HEK293 (cell line): ENCODE data around the gene CNOT11.

ENCODE experiments used
- CTCF ChIA-PET: fragments of 350-600 bp; formaldehyde crosslinking; extraction: SDS; loops from one replicate; lab custom pipeline; 2021; ENCODE audit warnings: antibody characterized with exemption; lab: Yijun Ruan, JAX
- POLR2A ChIA-PET: fragments of 300-600 bp; formaldehyde crosslinking; extraction: SDS; loops from one replicate; lab custom pipeline; 2020; ENCODE audit warnings: antibody characterized with exemption, inconsistent platforms; lab: Yijun Ruan, JAX
- H3K27ac ChIP-seq: fragments of 200-500 bp; sonication (Bioruptor generic); 2 replicates; pipeline ENCODE4 v1.5.1; 2014; ENCODE audit warnings: low read depth, low read length, control low read depth, inconsistent platforms; ENCODE audit errors: extremely low read depth
- H3K36me3 ChIP-seq, 2 experiments: fragments of 200-500 bp in 1 of 2; sonication (Bioruptor generic) in 1 of 2; 1 replicate in 1 of 2; 2 replicates in 1 of 2; pipeline ENCODE4 v1.5.1; 2014 to 2017; ENCODE audit warnings: inconsistent platforms in 2 of 2, low read length in 2 of 2; ENCODE audit not compliant: control insufficient read depth in 2 of 2, insufficient read depth in 1 of 2
- H3K4me1 ChIP-seq: fragments of 200-500 bp; sonication (Bioruptor generic); 2 replicates; pipeline ENCODE4 v1.5.1; 2014; ENCODE audit warnings: mild to moderate bottlenecking, low read length, inconsistent platforms; ENCODE audit not compliant: control insufficient read depth, insufficient read depth
- H3K4me3 ChIP-seq: 2 replicates; pipeline ENCODE4 v1.5.1; 2011; ENCODE audit warnings: low read depth, mild to moderate bottlenecking, control low read depth, low read length, moderate library complexity
- H3K9me3 ChIP-seq: fragments of 200-500 bp; sonication (Bioruptor generic); 2 replicates; pipeline ENCODE4 v1.5.1; 2014; ENCODE audit warnings: low read depth, low read length, inconsistent platforms; ENCODE audit not compliant: control insufficient read depth, insufficient read depth
- EGR2 ChIP-seq: fragments of 450-650 bp; formaldehyde crosslinking; IDR thresholded peaks from 2 replicates; pipeline ENCODE4 v1.5.1; 2016; ENCODE audit warnings: low read depth, missing biosample characterization, missing genetic modification characterization
- GLIS1 ChIP-seq: fragments of 450-650 bp; formaldehyde crosslinking; IDR thresholded peaks from 2 replicates; pipeline ENCODE4 v1.5.1; 2016; ENCODE audit warnings: missing biosample characterization, missing genetic modification characterization
- HOXA7 ChIP-seq: sonication (generic); formaldehyde crosslinking; IDR thresholded peaks from 2 replicates; pipeline ENCODE4 v1.8.1; 2022; ENCODE audit warnings: missing genetic modification reagents, borderline replicate concordance
- KLF7 ChIP-seq: fragments of 450-650 bp; formaldehyde crosslinking; IDR thresholded peaks from 2 replicates; pipeline ENCODE4 v1.5.1; 2016; ENCODE audit warnings: missing biosample characterization, missing genetic modification characterization, borderline replicate concordance
- SP2 ChIP-seq: fragments of 450-650 bp; formaldehyde crosslinking; IDR thresholded peaks from 2 replicates; pipeline ENCODE4 v1.5.1; 2016; ENCODE audit warnings: missing biosample characterization, missing genetic modification characterization
- SP3 ChIP-seq: fragments of 450-650 bp; formaldehyde crosslinking; IDR thresholded peaks from 2 replicates; pipeline ENCODE4 v1.5.1; 2016; ENCODE audit warnings: missing biosample characterization, missing genetic modification characterization
- ZEB2 ChIP-seq: fragments of 450-650 bp; formaldehyde crosslinking; IDR thresholded peaks from 2 replicates; pipeline ENCODE4 v1.5.1; 2016; ENCODE audit warnings: missing biosample characterization, missing genetic modification characterization
- ZNF266 ChIP-seq: fragments of 450-650 bp; formaldehyde crosslinking; IDR thresholded peaks from 2 replicates; pipeline ENCODE4 v1.5.1; 2016; ENCODE audit warnings: missing biosample characterization, missing genetic modification characterization, low read depth
- ZNF335 ChIP-seq: fragments of 450-650 bp; formaldehyde crosslinking; conservative IDR thresholded peaks from 2 replicates; pipeline ENCODE4 v1.5.1; 2016; ENCODE audit warnings: missing biosample characterization, missing genetic modification characterization
- ZNF354C ChIP-seq: fragments of 450-650 bp; formaldehyde crosslinking; IDR thresholded peaks from 2 replicates; pipeline ENCODE4 v1.5.1; 2016; ENCODE audit warnings: missing biosample characterization, missing genetic modification characterization, low read depth, borderline replicate concordance
- ZNF394 ChIP-seq: fragments of 450-650 bp; formaldehyde crosslinking; IDR thresholded peaks from 2 replicates; pipeline ENCODE4 v1.5.1; 2016; ENCODE audit warnings: missing biosample characterization, missing genetic modification characterization, mild to moderate bottlenecking, moderate library complexity, borderline replicate concordance
- ZNF488 ChIP-seq: fragments of 450-650 bp; formaldehyde crosslinking; IDR thresholded peaks from 2 replicates; pipeline ENCODE4 v1.5.1; 2016; ENCODE audit warnings: missing biosample characterization, missing genetic modification characterization
- ZNF600 ChIP-seq: fragments of 450-650 bp; formaldehyde crosslinking; IDR thresholded peaks from 2 replicates; pipeline ENCODE4 v1.5.1; 2016; ENCODE audit warnings: missing biosample characterization, missing genetic modification characterization
- ZNF768 ChIP-seq: fragments of 450-650 bp; formaldehyde crosslinking; IDR thresholded peaks from 2 replicates; pipeline ENCODE4 v1.5.1; 2018; ENCODE audit warnings: missing biosample characterization, mild to moderate bottlenecking, missing genetic modification characterization
- ZNF776 ChIP-seq: fragments of 450-650 bp; formaldehyde crosslinking; IDR thresholded peaks from 2 replicates; pipeline ENCODE4 v1.5.0; 2017; ENCODE audit warnings: missing biosample characterization, missing genetic modification characterization, borderline replicate concordance
- ZSCAN30 ChIP-seq: fragments of 450-650 bp; IDR thresholded peaks from 2 replicates; pipeline ENCODE4 v1.5.1; 2018; ENCODE audit warnings: missing biosample characterization, mild to moderate bottlenecking, missing genetic modification characterization, moderate library complexity
- TF ChIP-seq, protein P1 (sequence below): fragments of 450-650 bp; formaldehyde crosslinking; IDR thresholded peaks from 2 replicates; pipeline ENCODE4 v1.5.1; 2016; ENCODE audit warnings: missing biosample characterization, missing genetic modification characterization, borderline replicate concordance
- TF ChIP-seq, protein P2 (sequence below): fragments of 450-650 bp; IDR thresholded peaks from 2 replicates; pipeline ENCODE4 v1.5.1; 2018; ENCODE audit warnings: missing biosample characterization, missing genetic modification characterization
- TF ChIP-seq, protein P3 (sequence below): fragments of 450-650 bp; formaldehyde crosslinking; IDR thresholded peaks from 2 replicates; pipeline ENCODE4 v1.5.1; 2016; ENCODE audit warnings: missing biosample characterization, missing genetic modification characterization
- TF ChIP-seq, protein P4 (sequence below): fragments of 450-650 bp; formaldehyde crosslinking; IDR thresholded peaks from 2 replicates; pipeline ENCODE4 v1.5.1; 2016; ENCODE audit warnings: missing biosample characterization, missing genetic modification characterization

CNOT11 gene

DNA sequence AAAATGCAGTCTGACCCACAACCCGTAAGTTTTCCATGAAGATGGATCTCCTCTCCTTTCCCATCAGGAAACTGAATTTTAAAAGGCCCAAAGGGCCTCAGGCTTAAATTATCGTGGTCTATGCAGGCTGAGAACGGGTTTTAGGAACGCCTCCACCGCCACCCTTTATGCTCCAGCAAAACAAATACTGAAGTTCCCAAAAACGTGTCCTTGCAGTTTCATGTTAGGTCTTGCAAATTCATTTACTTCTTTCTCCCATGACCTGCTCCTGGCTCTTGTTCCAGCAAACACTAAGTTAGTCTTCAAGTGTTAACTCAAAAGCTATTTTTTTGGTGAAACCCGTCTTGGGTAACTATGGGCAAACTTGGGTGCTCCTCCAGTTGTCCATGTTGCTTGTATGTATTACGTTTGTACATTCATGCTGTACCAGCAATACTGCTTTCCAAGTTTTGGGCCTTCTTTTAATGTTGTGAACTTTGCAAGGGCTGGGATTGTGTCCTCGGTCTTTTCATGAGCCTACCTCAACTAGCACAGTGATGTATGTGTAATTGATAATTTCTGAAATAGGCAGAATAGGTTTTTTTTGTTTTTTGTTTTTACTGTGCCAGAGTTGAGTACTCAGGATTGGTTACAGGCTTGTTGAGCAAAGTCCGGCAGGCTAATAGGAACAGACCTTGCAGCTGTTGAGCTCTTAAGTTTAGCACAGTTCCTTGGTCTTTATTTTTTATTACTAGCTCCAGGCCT is 57.6 kb downstream of the CNOT11 start (continued):
- TF ChIP-seq ZNF776 (tag by site-specific recombination) (no peak), EGR2 (tag by site-specific recombination) (no peak), SP3 (tag by site-specific recombination) (no peak), ZNF266 (tag by site-specific recombination) (no peak), HOXA7 (no peak)
- TF ChIP-seq, protein P1, sequence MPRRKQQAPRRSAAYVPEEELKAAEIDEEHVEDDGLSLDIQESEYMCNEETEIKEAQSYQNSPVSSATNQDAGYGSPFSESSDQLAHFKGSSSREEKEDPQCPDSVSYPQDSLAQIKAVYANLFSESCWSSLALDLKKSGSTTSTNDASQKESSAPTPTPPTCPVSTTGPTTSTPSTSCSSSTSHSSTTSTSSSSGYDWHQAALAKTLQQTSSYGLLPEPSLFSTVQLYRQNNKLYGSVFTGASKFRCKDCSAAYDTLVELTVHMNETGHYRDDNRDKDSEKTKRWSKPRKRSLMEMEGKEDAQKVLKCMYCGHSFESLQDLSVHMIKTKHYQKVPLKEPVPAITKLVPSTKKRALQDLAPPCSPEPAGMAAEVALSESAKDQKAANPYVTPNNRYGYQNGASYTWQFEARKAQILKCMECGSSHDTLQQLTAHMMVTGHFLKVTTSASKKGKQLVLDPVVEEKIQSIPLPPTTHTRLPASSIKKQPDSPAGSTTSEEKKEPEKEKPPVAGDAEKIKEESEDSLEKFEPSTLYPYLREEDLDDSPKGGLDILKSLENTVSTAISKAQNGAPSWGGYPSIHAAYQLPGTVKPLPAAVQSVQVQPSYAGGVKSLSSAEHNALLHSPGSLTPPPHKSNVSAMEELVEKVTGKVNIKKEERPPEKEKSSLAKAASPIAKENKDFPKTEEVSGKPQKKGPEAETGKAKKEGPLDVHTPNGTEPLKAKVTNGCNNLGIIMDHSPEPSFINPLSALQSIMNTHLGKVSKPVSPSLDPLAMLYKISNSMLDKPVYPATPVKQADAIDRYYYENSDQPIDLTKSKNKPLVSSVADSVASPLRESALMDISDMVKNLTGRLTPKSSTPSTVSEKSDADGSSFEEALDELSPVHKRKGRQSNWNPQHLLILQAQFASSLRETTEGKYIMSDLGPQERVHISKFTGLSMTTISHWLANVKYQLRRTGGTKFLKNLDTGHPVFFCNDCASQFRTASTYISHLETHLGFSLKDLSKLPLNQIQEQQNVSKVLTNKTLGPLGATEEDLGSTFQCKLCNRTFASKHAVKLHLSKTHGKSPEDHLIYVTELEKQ (tag by site-specific recombination) = no peak
- TF ChIP-seq, protein P2, sequence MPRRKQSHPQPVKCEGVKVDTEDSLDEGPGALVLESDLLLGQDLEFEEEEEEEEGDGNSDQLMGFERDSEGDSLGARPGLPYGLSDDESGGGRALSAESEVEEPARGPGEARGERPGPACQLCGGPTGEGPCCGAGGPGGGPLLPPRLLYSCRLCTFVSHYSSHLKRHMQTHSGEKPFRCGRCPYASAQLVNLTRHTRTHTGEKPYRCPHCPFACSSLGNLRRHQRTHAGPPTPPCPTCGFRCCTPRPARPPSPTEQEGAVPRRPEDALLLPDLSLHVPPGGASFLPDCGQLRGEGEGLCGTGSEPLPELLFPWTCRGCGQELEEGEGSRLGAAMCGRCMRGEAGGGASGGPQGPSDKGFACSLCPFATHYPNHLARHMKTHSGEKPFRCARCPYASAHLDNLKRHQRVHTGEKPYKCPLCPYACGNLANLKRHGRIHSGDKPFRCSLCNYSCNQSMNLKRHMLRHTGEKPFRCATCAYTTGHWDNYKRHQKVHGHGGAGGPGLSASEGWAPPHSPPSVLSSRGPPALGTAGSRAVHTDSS (tag by site-specific recombination) = no peak

- TF ChIP-seq ZEB2 (tag by site-specific recombination) (no peak), ZNF768 (tag by site-specific recombination) (no peak)
- Histone ChIP-seq H3K4me3 (no peak overlapping the region), H3K36me3 (peaks cover 0 to 8% of the 10 kb centered on the region in 2 experiments; a peak in 1 of 3 replicates), H3K27ac (no peak overlapping the region), H3K9me3 (no peaks in the 10 kb centered on the region), H3K4me1 (no peaks in the 10 kb centered on the region)
- POLR2A ChIA-PET = no interaction called here
- CTCF ChIA-PET = interaction anchor here (0.7 kb wide), 1 partner anchor 15 kb away, joined by 4 read pairs; no protein-coding TSS in a partner anchor
These were observed 58.4 kb downstream of the CNOT11 start for GRCh38 chr2:101310834-101311695.

DNA sequence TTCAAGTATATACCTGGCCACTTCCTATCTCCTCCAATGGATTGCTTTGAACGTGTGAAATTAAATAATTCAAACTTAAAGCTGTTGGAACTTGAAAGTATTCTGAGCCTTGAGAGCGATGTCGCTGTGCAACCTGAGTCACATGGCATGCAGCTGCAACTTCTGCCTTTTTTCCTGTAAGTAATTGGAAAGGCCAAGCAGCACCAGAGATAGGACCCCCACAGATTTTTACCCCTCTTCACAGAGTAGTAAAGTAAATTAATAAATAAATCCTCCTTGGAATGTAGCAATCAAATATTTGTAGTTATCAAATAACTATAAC is 59.0 kb downstream of the CNOT11 start:
- Histone ChIP-seq H3K27ac (no peak overlapping the region), H3K9me3 (no peaks in the 10 kb centered on the region), H3K4me1 (no peaks in the 10 kb centered on the region), H3K36me3 (peaks cover 0 to 3% of the 10 kb centered on the region in 2 experiments; a peak in 1 of 3 replicates), H3K4me3 (no peak overlapping the region)
- ChIA-PET CTCF (no interaction called here), POLR2A (no interaction called here)
- no peak for TF ChIP-seq KLF7 (tag by site-specific recombination)
- TF ChIP-seq ZNF394 (tag by site-specific recombination) = no peak
- no peak for TF ChIP-seq ZSCAN30
- no peak for TF ChIP-seq ZNF335 (tag by site-specific recombination)
- TF ChIP-seq GLIS1 (tag by site-specific recombination) = no peak
- TF ChIP-seq ZNF600 = no peak
- no peak for TF ChIP-seq SP2
- no peak for TF ChIP-seq EGR2 (tag by site-specific recombination)
- no peak for TF ChIP-seq ZNF354C (tag by site-specific recombination)
- TF ChIP-seq, protein P3, sequence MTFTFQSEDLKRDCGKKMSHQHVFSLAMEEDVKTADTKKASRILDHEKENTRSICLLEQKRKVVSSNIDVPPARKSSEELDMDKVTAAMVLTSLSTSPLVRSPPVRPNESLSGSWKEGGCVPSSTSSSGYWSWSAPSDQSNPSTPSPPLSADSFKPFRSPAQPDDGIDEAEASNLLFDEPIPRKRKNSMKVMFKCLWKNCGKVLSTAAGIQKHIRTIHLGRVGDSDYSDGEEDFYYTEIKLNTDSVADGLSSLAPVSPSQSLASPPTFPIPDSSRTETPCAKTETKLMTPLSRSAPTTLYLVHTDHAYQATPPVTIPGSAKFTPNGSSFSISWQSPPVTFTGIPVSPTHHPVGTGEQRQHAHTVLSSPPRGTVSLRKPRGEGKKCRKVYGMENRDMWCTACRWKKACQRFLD = no peak
- no peak for TF ChIP-seq ZNF488 (tag by site-specific recombination)
- TF ChIP-seq, protein P4, sequence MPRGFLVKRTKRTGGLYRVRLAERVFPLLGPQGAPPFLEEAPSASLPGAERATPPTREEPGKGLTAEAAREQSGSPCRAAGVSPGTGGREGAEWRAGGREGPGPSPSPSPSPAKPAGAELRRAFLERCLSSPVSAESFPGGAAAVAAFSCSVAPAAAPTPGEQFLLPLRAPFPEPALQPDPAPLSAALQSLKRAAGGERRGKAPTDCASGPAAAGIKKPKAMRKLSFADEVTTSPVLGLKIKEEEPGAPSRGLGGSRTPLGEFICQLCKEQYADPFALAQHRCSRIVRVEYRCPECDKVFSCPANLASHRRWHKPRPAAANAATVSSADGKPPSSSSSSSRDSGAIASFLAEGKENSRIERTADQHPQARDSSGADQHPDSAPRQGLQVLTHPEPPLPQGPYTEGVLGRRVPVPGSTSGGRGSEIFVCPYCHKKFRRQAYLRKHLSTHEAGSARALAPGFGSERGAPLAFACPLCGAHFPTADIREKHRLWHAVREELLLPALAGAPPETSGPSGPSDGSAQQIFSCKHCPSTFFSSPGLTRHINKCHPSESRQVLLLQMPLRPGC (tag by site-specific recombination) = no peak
